ENCODE measurements around the gene ERCC6L2. TPM values are rescaled to one million over a fixed set of nuclear protein-coding genes. Genes with fewer than 3 reads are reported as not detected.
A peak's percentile ranks its signal among the peaks of the same experiment; 100 is the strongest.

ERCC6L2 gene
- total RNA-seq, 2 experiments from 2014 or later: 33.8 to 34.5 TPM

DNA sequence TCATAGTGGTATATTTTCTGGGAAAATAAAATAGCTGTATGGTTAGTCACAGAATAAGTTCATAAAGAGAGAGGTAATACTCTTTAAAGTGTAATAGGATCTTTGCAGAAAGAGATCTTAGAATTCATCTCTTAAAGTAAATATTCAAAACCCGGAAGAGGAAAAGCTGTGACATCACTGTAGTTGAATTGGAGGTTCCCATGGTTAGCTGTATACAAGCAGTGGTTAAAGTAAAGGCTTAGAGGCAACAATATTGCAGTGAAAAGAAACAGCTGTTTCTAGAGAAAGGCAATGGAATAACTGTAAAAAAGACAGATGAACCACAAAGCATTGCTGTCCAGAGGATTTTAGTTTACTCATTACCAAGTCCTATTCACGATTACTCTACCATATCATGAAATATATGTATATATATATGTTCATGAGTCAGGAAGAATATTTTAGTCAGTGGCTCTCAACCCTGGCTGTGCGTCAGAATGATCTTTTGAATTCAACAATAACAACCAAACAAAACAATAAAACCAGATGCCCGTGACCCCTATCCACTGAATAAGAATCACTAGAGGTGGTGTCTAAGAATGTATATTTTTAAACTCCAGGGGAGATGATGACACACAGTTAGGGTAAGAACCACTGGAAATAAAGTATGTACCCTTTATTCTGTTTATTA lies 4.7 kb downstream of the ERCC6L2 start:
- peaks cover 50% of the 10 kb centered on the region for H3K4me1 Mint-ChIP-seq
- H3K36me3 Mint-ChIP-seq: peaks cover 50% of the 10 kb centered on the region
- no peak overlapping the region for H3K4me3 Mint-ChIP-seq
- H3K9me3 Mint-ChIP-seq: peaks cover 7% of the 10 kb centered on the region
- H3K27me3 Mint-ChIP-seq: no peaks in the 10 kb centered on the region
- H3K27ac Mint-ChIP-seq: peak overlapping the region; percentile 76
- no peak for DNase-seq

DNA sequence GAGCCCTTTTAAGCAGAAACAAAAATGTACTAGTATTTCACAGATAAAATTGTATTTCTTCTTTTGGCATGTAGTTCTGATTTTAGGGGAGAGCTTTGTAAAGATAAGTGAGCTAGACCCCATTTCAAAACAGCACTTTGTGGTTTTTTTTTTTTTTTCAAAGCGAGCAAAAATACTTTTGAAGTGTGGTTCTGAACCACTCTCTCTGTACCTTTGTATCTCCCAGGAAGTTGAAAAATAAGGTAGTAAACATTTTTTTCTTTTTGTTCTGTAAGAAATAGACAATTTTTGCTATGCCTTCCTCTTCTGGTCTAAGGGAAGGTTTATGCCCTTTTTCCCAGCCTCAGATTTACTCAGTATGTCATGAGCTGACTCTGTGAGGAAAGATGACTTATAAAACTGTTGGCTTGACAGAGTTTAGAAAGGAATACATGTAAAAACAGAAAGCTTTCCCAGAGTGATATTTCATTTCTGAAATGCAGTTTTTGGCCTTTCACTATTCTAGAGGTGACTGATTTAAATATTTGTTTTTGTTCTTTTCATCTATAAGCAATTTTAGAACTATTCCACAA lies 12.5 kb downstream of the ERCC6L2 start:
- Mint-ChIP-seq H3K27me3 (no peaks in the 10 kb centered on the region), H3K27ac (peak overlapping the region; percentile 84), H3K9me3 (peaks cover 9% of the 10 kb centered on the region), H3K4me1 (peaks cover 63% of the 10 kb centered on the region), H3K36me3 (peaks cover 65% of the 10 kb centered on the region), H3K4me3 (peak overlapping the region; percentile 43)
- no peak for DNase-seq

DNA sequence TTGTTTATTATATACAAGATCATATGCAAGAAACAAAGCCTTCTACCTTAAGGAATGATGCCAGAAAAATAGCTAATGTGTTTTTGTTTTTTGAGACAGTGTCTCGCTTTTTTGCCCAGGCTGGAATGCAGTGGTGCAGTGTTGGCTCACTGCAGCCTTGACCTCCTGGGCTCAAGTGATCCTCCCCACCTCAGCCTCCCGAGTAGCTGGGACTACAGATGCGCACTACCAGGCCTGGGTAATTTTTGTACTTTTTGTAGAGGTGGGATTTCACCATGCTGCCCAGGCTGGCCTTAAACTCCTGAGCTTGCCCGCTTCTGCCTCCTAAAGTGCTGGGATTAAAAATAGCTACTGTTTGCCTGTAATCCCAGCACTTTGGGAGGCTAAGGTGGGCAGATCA lies 15.1 kb downstream of the ERCC6L2 start:
- no peak for DNase-seq
- Mint-ChIP-seq H3K9me3 (peaks cover 12% of the 10 kb centered on the region), H3K4me1 (peaks cover 51% of the 10 kb centered on the region), H3K27ac (peak overlapping the region; percentile 51), H3K4me3 (no peak overlapping the region), H3K36me3 (peaks cover 56% of the 10 kb centered on the region), H3K27me3 (no peaks in the 10 kb centered on the region)

DNA sequence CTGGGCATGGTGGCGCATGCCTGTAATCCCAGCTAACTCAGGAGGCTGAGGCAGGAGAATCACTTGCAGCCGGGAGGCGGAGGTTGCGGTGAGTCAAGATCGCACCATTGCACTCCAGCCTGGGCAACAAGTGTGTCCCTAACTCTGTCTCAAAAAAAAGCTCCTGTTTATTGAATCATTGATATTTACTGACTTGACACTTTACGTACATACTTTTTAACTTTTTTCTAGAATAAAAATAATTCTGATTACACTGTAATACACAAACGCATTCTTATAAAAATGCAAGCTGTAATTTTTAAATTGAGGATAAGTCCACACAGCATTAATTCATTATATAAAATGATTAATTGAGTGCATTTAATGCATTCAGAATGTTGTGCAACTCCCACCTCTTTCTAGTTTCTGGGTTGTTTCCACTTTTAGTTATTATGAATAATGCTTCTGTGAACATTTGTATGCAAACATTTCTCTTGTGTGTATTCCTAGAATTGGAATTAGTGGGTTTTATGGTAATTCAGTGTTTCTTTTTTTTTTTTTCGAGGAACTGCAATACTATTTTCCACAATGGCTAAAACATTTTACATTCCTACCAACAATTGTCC lies 15.7 kb downstream of the ERCC6L2 start:
- H3K4me3 Mint-ChIP-seq: no peak overlapping the region
- H3K36me3 Mint-ChIP-seq: peaks cover 56% of the 10 kb centered on the region
- peaks cover 47% of the 10 kb centered on the region for H3K4me1 Mint-ChIP-seq
- no peak for DNase-seq
- H3K27me3 Mint-ChIP-seq: no peaks in the 10 kb centered on the region
- H3K9me3 Mint-ChIP-seq: peaks cover 14% of the 10 kb centered on the region
- peak overlapping the region; percentile 58 for H3K27ac Mint-ChIP-seq

DNA sequence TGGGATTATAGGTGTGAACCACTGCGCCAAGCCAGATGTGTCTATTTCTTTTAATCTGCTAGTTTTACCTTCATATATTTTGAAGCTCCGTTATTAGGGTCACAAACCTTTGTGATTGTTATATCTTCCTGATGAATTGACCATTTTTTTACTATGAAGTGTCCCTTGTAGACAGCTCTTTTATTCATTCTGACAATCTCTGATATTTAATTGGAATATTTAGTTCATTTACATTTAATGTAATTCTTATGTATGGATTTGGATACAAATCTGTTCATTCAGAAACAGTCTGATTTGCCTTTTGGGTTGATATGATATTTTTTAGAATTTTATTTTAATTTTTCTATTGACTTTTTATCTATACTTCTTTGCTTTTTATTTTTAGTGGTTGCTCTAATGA lies 17.2 kb downstream of the ERCC6L2 start:
- H3K4me1 Mint-ChIP-seq: peaks cover 46% of the 10 kb centered on the region
- H3K9me3 Mint-ChIP-seq: peaks cover 18% of the 10 kb centered on the region
- H3K27me3 Mint-ChIP-seq: no peaks in the 10 kb centered on the region
- H3K27ac Mint-ChIP-seq: peak overlapping the region; percentile 8
- DNase-seq: no peak
- H3K36me3 Mint-ChIP-seq: peaks cover 60% of the 10 kb centered on the region
- H3K4me3 Mint-ChIP-seq: no peak overlapping the region

- no peaks in the 10 kb centered on the region for H3K27me3 Mint-ChIP-seq
- H3K9me3 Mint-ChIP-seq: peaks cover 16% of the 10 kb centered on the region
Observed at GRCh38 chr9:95896580-95896979, 21.1 kb downstream of the ERCC6L2 start.

DNA sequence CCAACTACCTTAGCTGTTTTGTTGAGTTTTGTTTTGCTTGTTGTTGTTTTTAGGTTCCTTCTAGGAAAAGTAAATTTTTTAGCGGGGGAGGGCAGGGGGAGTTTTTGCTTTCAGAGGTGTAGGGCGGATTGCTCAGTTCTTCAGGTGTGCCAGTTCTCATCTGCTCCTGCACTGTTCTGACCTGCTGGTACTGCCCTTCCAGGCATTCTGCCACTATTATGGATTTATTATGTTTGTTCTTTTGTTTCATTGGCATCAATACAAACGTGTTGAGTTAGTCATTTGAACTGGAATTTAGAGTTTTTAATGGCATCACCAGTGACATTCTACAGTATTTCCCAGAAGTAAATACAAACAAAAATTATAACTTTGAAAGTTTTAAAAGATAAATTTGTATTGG lies 26.0 kb downstream of the ERCC6L2 start:
- H3K27ac Mint-ChIP-seq: no peak overlapping the region
- H3K9me3 Mint-ChIP-seq: peaks cover 3% of the 10 kb centered on the region
- H3K4me1 Mint-ChIP-seq: peaks cover 27% of the 10 kb centered on the region
- no peak for DNase-seq
- no peak overlapping the region for H3K4me3 Mint-ChIP-seq
- no peaks in the 10 kb centered on the region for H3K27me3 Mint-ChIP-seq
- H3K36me3 Mint-ChIP-seq: peaks cover 26% of the 10 kb centered on the region

More at GRCh38 chr9:95896580-95896979, 21.1 kb downstream of the ERCC6L2 start:
- peak overlapping the region; percentile 74 for H3K27ac Mint-ChIP-seq
- H3K4me3 Mint-ChIP-seq: peak overlapping the region; percentile 42
- peaks cover 55% of the 10 kb centered on the region for H3K36me3 Mint-ChIP-seq
- DNase-seq: no peak
- peaks cover 29% of the 10 kb centered on the region for H3K4me1 Mint-ChIP-seq

DNA sequence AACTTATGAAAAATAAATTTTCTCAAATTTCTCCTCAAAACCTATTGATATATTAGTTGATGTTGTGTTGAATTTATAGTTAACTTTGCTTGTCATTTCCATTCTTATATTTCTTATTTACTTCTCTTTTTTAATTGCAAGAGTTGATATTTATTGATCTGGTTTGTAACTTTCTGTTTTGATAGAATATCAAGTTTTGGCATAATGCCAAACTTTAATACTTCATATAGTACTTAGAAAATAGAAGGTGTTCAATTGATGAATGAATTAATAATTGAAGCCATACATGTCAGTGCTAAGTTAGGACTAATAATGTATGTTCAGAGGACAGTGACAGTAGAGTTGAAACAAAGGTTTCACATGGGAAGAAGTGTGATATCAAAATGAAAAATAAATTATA lies 27.9 kb downstream of the ERCC6L2 start:
- Mint-ChIP-seq H3K9me3 (no peaks in the 10 kb centered on the region), H3K36me3 (peaks cover 31% of the 10 kb centered on the region), H3K27ac (no peak overlapping the region), H3K4me1 (peaks cover 29% of the 10 kb centered on the region), H3K4me3 (no peak overlapping the region), H3K27me3 (no peaks in the 10 kb centered on the region)
- no peak for DNase-seq

DNA sequence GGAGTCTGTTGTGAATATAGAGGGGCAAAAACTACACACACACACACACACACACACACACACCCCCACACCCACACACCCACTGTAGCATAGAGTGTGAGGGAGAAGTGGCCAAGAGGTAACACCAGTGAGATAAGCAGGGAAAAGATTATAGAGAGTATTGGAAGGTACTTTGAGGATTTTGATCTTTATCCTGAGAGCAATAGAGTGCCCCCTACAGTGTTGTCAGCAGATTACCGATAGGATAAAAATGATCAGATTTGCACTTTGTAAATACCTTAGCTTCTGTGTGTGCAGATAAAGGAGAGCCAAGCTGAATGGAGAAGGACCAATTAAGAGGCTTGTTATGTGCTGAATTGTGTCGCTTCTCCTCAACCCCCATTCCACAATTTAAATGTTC lies 32.3 kb downstream of the ERCC6L2 start:
- peaks cover 36% of the 10 kb centered on the region for H3K36me3 Mint-ChIP-seq
- peaks cover 35% of the 10 kb centered on the region for H3K4me1 Mint-ChIP-seq
- H3K27ac Mint-ChIP-seq: no peak overlapping the region
- H3K9me3 Mint-ChIP-seq: no peaks in the 10 kb centered on the region
- DNase-seq: no peak
- H3K4me3 Mint-ChIP-seq: no peak overlapping the region
- no peaks in the 10 kb centered on the region for H3K27me3 Mint-ChIP-seq

DNA sequence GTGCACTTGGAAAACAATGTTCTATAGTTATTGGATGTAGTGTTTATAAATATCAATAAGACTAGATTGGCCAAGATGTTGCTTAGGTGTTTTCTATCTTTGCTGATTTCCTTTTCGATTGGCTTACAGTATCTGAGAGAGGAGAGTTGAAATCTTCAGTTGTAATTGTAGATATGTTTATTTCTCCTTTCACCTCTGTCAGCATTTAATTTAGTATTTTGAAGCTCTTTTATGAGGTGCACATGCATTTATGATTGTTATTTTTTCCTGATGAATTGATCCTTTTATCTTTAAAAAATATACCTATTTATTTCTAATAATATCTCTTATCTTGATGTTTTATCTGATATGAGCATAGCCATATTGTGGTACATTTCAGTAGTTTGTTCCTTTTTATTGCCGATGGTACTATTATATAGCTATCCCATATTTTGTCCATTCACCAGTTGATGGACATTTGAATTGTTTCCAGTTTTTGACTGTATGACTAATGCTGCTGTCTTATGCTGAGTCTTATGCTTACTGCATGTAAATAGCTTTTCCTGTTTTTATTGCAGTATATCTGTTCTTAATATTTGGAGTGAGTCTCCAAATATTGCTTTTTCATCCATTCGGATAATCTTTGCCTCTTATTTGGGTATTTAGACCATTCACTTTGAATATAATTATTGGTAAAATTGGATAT lies 34.7 kb downstream of the ERCC6L2 start:
- Mint-ChIP-seq H3K4me3 (no peak overlapping the region), H3K9me3 (no peaks in the 10 kb centered on the region), H3K36me3 (peaks cover 45% of the 10 kb centered on the region), H3K27me3 (no peaks in the 10 kb centered on the region), H3K4me1 (peaks cover 43% of the 10 kb centered on the region), H3K27ac (no peak overlapping the region)
- DNase-seq: no peak

DNA sequence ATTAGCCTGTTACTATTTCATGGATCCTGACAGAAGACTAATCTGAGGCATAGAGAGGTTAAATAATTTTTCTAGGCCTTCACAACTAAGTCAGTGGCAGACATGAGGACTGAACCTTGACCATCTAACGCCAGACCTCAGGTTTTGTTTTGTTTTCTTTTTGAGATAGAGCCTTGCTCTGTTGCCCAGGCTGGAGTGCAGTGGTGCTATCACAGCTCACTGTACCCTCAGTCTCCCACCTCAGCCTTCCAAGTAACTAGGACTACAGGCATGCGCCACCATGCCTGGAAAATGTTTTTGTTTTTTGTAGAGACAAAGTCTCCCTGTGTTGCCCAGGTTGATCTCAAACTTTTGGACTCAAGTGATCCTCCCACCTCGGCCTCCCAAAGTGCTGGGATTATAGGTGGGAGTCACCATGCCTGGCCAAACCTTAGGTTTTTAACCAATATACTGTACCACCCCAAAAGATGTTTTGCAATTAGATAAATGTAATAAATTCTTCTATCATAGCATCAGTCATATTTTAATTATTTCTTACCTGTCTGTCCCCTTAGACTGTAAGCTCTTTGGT lies 35.4 kb downstream of the ERCC6L2 start:
- Mint-ChIP-seq H3K27ac (no peak overlapping the region), H3K4me3 (no peak overlapping the region), H3K27me3 (no peaks in the 10 kb centered on the region), H3K4me1 (peaks cover 42% of the 10 kb centered on the region), H3K9me3 (no peaks in the 10 kb centered on the region), H3K36me3 (peaks cover 42% of the 10 kb centered on the region)
- DNase-seq: no peak

GRCh38 chr9:95912773-95913172 lies 37.3 kb downstream of the ERCC6L2 start:
- H3K27ac Mint-ChIP-seq: no peak overlapping the region
- H3K27me3 Mint-ChIP-seq: no peaks in the 10 kb centered on the region
- DNase-seq: no peak
- peaks cover 44% of the 10 kb centered on the region for H3K36me3 Mint-ChIP-seq
- peaks cover 31% of the 10 kb centered on the region for H3K4me1 Mint-ChIP-seq
- H3K9me3 Mint-ChIP-seq: no peaks in the 10 kb centered on the region
- H3K4me3 Mint-ChIP-seq: no peak overlapping the region

DNA sequence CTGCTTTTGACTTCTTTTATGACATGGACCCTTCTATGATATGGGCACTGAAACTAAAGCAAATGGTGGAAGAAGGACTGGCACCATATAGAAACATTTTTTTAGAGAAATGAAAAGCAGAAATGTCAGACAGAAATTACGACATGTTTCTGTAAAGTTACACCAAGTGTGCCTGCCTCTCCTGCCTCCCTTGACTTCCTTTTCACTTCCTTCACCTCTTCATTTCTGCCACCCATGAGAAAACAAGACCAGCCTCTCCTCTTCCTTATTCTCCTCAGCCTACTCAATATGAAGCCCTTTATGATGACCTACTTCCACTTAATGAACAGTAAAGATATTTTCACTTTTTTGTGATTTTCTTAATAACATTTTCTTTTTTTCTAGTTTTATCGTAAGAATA lies 44.5 kb downstream of the ERCC6L2 start:
- H3K36me3 Mint-ChIP-seq: peaks cover 38% of the 10 kb centered on the region
- H3K27me3 Mint-ChIP-seq: no peaks in the 10 kb centered on the region
- DNase-seq: no peak
- no peaks in the 10 kb centered on the region for H3K9me3 Mint-ChIP-seq
- H3K27ac Mint-ChIP-seq: no peak overlapping the region
- peaks cover 5% of the 10 kb centered on the region for H3K4me1 Mint-ChIP-seq
- H3K4me3 Mint-ChIP-seq: no peak overlapping the region

DNA sequence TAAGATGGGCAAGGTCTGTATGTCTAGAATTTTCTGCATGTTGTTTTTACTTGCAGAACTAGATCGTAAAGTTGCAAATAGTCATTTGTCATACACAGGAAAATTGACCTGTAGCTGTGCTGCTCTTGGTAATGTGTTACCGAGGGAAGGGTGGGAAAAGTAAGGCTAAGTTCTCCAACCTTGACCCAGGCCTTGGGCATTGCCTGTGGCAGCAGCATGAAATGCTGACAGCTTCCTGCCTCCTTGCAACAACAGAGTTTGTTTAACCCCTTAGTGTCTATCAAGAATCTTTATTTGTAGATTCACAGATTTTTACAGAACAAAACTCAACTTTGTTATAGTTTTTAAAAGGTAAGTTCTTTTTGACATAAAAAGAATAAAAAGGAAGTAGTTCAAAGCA lies 48.3 kb downstream of the ERCC6L2 start:
- Mint-ChIP-seq H3K9me3 (no peaks in the 10 kb centered on the region), H3K27ac (no peak overlapping the region), H3K4me1 (peaks cover 9% of the 10 kb centered on the region), H3K4me3 (no peak overlapping the region), H3K27me3 (no peaks in the 10 kb centered on the region), H3K36me3 (peaks cover 26% of the 10 kb centered on the region)
- no peak for DNase-seq

GRCh38 chr9:95924987-95925386 lies 49.5 kb downstream of the ERCC6L2 start:
- peaks cover 9% of the 10 kb centered on the region for H3K4me1 Mint-ChIP-seq
- DNase-seq: no peak
- H3K27ac Mint-ChIP-seq: no peak overlapping the region
- H3K36me3 Mint-ChIP-seq: peaks cover 27% of the 10 kb centered on the region
- H3K4me3 Mint-ChIP-seq: no peak overlapping the region
- H3K9me3 Mint-ChIP-seq: no peaks in the 10 kb centered on the region
- no peaks in the 10 kb centered on the region for H3K27me3 Mint-ChIP-seq
